Measurements from ENCODE around the gene GNB5.

DNA sequence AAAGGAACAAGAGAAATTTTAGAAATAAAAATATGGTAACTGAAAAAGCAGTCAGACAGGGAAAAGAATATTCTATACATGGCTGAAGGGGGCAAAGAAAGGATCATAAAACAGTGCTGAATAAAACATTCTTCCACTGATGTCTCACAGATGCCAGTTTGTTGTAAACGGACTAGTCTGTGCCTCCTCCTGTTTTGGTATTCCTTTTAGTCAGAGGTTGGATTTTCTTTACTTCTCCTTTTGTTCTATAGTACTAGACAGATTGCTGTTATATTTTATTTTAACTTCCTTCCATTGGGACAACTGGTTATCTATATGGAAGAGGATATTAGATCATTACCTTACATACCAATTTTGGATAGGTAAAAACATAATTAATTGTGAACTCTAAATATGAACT, 16.0 kb upstream of the GNB5 start:
- TF ChIP-seq CTCF (IDR thresholded peaks at IDR 0.05 in 8 of 11, conservative IDR thresholded peaks at IDR 0.05 in 3 of 11) (no peak), POLR2AphosphoS5 (IDR thresholded peaks at IDR 0.05) (no peak), POLR2A (IDR thresholded peaks at IDR 0.05) (no peak)
